BJ (cell line): Measurements from ENCODE around the gene HHAT. TPM values are rescaled to one million over a fixed set of nuclear protein-coding genes. Genes with fewer than 3 reads are reported as not detected.

Experiments used
- CTCF ChIA-PET: fragments of 350-600 bp; formaldehyde crosslinking; extraction: SDS; loops from one replicate; lab custom pipeline; 2021; ENCODE audit warnings: antibody characterized with exemption, inconsistent platforms; lab: Yijun Ruan, JAX
- POLR2A ChIA-PET: fragments of 300-600 bp; sonication (Branson Sonifier 250); formaldehyde crosslinking; extraction: SDS; loops from one replicate; lab custom pipeline; 2021; ENCODE audit warnings: antibody characterized with exemption; lab: Charles Lee
- DNase-seq: peaks from one replicate; pipeline ENCODE4 v3.0.0-alpha.2; 2011; ENCODE audit warnings: low read depth
- H3K27me3 ChIP-seq: 2 replicates; pipeline ENCODE4 v1.6.0; 2011; ENCODE audit warnings: low read length; ENCODE audit not compliant: control insufficient read depth, insufficient read depth
- H3K36me3 ChIP-seq: 2 replicates; pipeline ENCODE4 v1.5.1; 2011; ENCODE audit warnings: low read length; ENCODE audit not compliant: control insufficient read depth, insufficient read depth
- H3K4me3 ChIP-seq: 2 replicates; pipeline ENCODE4 v1.5.1; 2011; ENCODE audit warnings: low read depth, mild to moderate bottlenecking, control low read depth, low read length
- CTCF ChIP-seq: IDR thresholded peaks from 2 replicates; pipeline ENCODE4 v1.5.1; 2011; ENCODE audit warnings: low read depth, mild to moderate bottlenecking, control low read depth, inconsistent platforms, low read length, moderate library complexity; ENCODE audit not compliant: insufficient read depth
- polyA minus RNA-seq: library from RNA; depleted of rRNA, polyadenylated mRNA; stranded (reverse); fragments of >200 nt; gene quantifications from 2 replicates; pipeline ENCODE4 v1.2.3, GENCODE V29; 2011; rRNA and poly(A)+ RNA removed
- polyA plus RNA-seq: library from polyadenylated mRNA; depleted of rRNA; stranded (reverse); fragments of >200 nt; gene quantifications from 2 replicates; pipeline ENCODE4 v1.2.3, GENCODE V29; 2011; rRNA removed

The HHAT gene
- polyA plus RNA-seq (6.6 and 7.2 TPM in 2 replicates), polyA minus RNA-seq (9.8 and 10.7 TPM in 2 replicates)

GRCh38 chr1:210328746-210329503 is at the start of gene HHAT:
Gene HHAT (plus strand): TSS chr1:210328902. CDS start chr1:210348976, 20,074 bp downstream.
- ChIA-PET POLR2A (no interaction called here), CTCF (interaction anchor here (0.9 to 2.6 kb wide), 3 partner anchors 10 to 184 kb away, joined by 3 to 7 read pairs (median 4); no protein-coding TSS in a partner anchor)
- Histone ChIP-seq H3K27me3 (no peaks in the 10 kb centered on the region), H3K4me3 (peak within 1 kb of the TSS; percentile 62), H3K36me3 (no peaks in the 10 kb centered on the region)
- 0 out of 2 replicates have a peak, but pooled peaks have one; percentile 8 for TF ChIP-seq CTCF
- peak; percentile 33 for DNase-seq

DNA sequence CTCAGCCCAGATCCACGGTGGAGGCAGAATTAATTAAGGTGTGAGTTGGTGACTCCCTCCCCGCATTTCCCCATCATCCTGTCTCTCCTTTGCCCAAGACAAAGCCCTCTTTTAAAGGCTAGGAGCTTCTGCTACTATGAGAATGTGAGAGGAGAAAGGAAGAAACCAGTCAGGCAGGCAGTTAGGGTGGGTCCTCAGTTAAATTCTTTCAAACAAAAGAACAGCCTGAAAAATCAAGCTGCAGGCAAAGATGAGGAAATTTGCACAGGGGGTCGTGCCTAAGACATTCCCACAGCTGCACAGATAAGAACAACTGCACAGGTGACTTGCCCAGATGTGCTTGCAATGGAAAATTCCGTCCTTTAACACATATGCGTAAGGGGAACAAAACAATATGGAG is 48.5 kb upstream of the HHAT start:
- Histone ChIP-seq H3K4me3 (no peak overlapping the region), H3K36me3 (no peaks in the 10 kb centered on the region), H3K27me3 (peaks cover 10% of the 10 kb centered on the region)
- CTCF ChIA-PET, result no interaction called here
- POLR2A ChIA-PET, result no interaction called here
- TF ChIP-seq CTCF, result no peak
- DNase-seq, result no peak

DNA sequence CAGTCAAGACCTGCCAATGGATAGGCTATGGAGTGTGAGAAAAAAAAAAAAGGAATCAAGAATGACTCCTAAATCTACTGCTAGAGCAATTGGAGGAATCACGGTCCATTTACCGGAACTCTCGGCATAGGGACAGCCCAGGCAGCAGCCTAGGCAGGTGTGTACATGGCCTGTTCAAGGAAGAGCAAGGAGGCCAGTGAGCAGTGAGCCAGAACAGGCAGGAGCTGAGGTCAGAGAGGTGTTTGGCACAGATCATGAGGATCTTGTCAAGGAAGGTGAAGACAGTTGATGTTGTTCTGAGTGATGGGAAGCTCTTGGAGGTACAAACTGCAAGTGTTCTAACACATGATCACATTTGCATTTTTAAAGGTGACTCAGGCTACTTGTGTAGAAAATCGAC is 40.6 kb upstream of the HHAT start:
- Histone ChIP-seq H3K4me3 (no peak overlapping the region), H3K36me3 (no peaks in the 10 kb centered on the region), H3K27me3 (peaks cover 5% of the 10 kb centered on the region)
- ChIA-PET POLR2A (no interaction called here), CTCF (interaction anchor here (1.2 kb wide), 1 partner anchor 18 kb away, joined by 4 read pairs; no protein-coding TSS in a partner anchor)
- TF ChIP-seq CTCF, result no peak
- DNase-seq, result no peak

- Histone ChIP-seq H3K27me3 (peaks cover 4% of the 10 kb centered on the region; the same call in 1 of the 2 replicates), H3K36me3 (no peaks in the 10 kb centered on the region), H3K4me3 (no peak overlapping the region)
- CTCF ChIA-PET, result no interaction called here
- TF ChIP-seq CTCF, result no peak
- POLR2A ChIA-PET, result no interaction called here
- no peak for DNase-seq
Observed at GRCh38 chr1:210289248-210289647, 39.5 kb upstream of the HHAT start.

- H3K36me3 ChIP-seq, result no peaks in the 10 kb centered on the region
- CTCF ChIA-PET, result interaction anchor here (1.3 to 2.7 kb wide), 4 partner anchors 16 to 147 kb away, joined by 4 to 9 read pairs (median 5); no protein-coding TSS in a partner anchor
- POLR2A ChIA-PET, result interaction anchor here (0.6 to 2.4 kb wide), 3 partner anchors 13 to 57 kb away, joined by 3 to 14 read pairs (median 12); no protein-coding TSS in a partner anchor
- DNase-seq, result no peak
- no peak for TF ChIP-seq CTCF
- H3K27me3 ChIP-seq, result no peaks in the 10 kb centered on the region; the same call in 1 of the 2 replicates
- no peak overlapping the region for H3K4me3 ChIP-seq
Observed at GRCh38 chr1:210291081-210291764, 37.5 kb upstream of the HHAT start.
